ENCODE results near the gene KLHDC4.

GRCh38 chr16:87671221-87671620 is 94.6 kb downstream of the KLHDC4 start:
- TF ChIP-seq POLR2A (IDR thresholded peaks at IDR 0.05; ENCODE audit: low read depth, low read length) (no peak), TAF1 (IDR thresholded peaks at IDR 0.05; ENCODE audit: borderline replicate concordance, low read depth, low read length) (no peak), POLR2AphosphoS5 (IDR thresholded peaks at IDR 0.05; ENCODE audit: low read depth, low read length) (no peak)

Measured in GM12892 (cell line).